BJ (cell line): Measurements from ENCODE around the gene SKIC2. TPM values are rescaled to one million over a fixed set of nuclear protein-coding genes. Genes with fewer than 3 reads are reported as not detected.
"Not testable (repeated sequence)": the region's sequence is repeated elsewhere in the genome, so short reads cannot be mapped to it uniquely, and the experiment has no call there.

Experiments used
- CTCF ChIA-PET: fragments of 350-600 bp; formaldehyde crosslinking; extraction: SDS; loops from one replicate; lab custom pipeline; 2021; ENCODE audit warnings: antibody characterized with exemption, inconsistent platforms; lab: Yijun Ruan, JAX
- POLR2A ChIA-PET: fragments of 300-600 bp; sonication (Branson Sonifier 250); formaldehyde crosslinking; extraction: SDS; loops from one replicate; lab custom pipeline; 2021; ENCODE audit warnings: antibody characterized with exemption; lab: Charles Lee
- DNase-seq: peaks from one replicate; pipeline ENCODE4 v3.0.0-alpha.2; 2011; ENCODE audit warnings: low read depth
- H3K27me3 ChIP-seq: 2 replicates; pipeline ENCODE4 v1.6.0; 2011; ENCODE audit warnings: low read length; ENCODE audit not compliant: control insufficient read depth, insufficient read depth
- H3K36me3 ChIP-seq: 2 replicates; pipeline ENCODE4 v1.5.1; 2011; ENCODE audit warnings: low read length; ENCODE audit not compliant: control insufficient read depth, insufficient read depth
- H3K4me3 ChIP-seq: 2 replicates; pipeline ENCODE4 v1.5.1; 2011; ENCODE audit warnings: low read depth, mild to moderate bottlenecking, control low read depth, low read length
- polyA plus RNA-seq: library from polyadenylated mRNA; depleted of rRNA; stranded (reverse); fragments of >200 nt; gene quantifications from 2 replicates; pipeline ENCODE4 v1.2.3, GENCODE V29; 2011
- TF ChIP-seq, protein P1 (sequence below): IDR thresholded peaks from 2 replicates; pipeline ENCODE4 v1.5.1; 2011; ENCODE audit warnings: low read depth, mild to moderate bottlenecking, control low read depth, inconsistent platforms, low read length, moderate library complexity; ENCODE audit not compliant: insufficient read depth

SKIC2 gene
- polyA plus RNA-seq, 1 experiment = 37.3 TPM

DNA sequence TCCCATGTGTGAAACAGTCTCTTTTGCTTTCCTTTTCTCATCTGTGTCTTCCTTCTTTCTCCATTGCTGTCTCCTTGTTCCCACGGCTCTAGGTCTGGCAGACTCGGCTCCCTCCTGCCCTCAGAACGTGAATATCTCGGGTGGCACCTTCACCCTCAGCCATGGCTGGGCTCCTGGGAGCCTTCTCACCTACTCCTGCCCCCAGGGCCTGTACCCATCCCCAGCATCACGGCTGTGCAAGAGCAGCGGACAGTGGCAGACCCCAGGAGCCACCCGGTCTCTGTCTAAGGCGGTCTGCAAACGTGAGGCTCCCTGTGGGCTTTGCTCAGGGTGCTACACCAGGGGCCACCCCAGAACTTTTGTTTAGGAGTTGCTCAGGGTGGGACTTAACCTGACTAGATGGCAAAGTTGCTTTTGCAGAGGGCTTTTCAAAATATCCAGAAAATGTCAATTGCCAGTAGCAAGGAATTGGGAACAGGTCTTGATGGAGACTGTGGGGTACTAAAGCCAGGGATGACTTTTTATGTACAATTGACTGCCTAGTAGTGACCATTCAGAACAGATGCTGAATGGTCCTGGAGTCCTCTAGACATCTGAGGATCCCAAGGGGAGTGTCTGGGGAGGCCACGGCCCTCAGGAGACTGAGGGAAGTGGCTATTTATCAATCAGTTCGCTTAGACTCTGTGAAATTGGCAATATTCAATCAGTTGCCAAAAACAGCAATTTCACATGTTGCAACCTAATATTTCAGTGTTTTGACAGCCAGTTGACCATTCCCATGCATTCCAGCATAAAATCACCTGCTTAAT lies 30.9 kb upstream of the SKIC2 start:
- Histone ChIP-seq H3K36me3 (no peaks in the 10 kb centered on the region), H3K4me3 (no peak overlapping the region), H3K27me3 (no peaks in the 10 kb centered on the region; the same call in 1 of the 2 replicates)
- ChIA-PET POLR2A (interaction anchor here (0.6 kb wide), 1 partner anchor 264 kb away, joined by 3 read pairs; no protein-coding TSS in a partner anchor), CTCF (no interaction called here)
- DNase-seq = no peak
- TF ChIP-seq, protein P1, sequence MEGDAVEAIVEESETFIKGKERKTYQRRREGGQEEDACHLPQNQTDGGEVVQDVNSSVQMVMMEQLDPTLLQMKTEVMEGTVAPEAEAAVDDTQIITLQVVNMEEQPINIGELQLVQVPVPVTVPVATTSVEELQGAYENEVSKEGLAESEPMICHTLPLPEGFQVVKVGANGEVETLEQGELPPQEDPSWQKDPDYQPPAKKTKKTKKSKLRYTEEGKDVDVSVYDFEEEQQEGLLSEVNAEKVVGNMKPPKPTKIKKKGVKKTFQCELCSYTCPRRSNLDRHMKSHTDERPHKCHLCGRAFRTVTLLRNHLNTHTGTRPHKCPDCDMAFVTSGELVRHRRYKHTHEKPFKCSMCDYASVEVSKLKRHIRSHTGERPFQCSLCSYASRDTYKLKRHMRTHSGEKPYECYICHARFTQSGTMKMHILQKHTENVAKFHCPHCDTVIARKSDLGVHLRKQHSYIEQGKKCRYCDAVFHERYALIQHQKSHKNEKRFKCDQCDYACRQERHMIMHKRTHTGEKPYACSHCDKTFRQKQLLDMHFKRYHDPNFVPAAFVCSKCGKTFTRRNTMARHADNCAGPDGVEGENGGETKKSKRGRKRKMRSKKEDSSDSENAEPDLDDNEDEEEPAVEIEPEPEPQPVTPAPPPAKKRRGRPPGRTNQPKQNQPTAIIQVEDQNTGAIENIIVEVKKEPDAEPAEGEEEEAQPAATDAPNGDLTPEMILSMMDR = no peak

DNA sequence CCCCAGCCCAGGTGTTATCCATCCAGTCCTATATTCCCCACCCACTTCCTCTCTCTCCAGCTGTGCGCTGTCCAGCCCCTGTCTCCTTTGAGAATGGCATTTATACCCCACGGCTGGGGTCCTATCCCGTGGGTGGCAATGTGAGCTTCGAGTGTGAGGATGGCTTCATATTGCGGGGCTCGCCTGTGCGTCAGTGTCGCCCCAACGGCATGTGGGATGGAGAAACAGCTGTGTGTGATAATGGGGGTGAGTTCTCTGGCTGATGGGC lies 30.4 kb upstream of the SKIC2 start:
- no peak overlapping the region for H3K4me3 ChIP-seq
- no peaks in the 10 kb centered on the region for H3K36me3 ChIP-seq
- no peak for DNase-seq
- TF ChIP-seq, protein P1 = no peak
- ChIA-PET POLR2A (no interaction called here), CTCF (no interaction called here)
- no peaks in the 10 kb centered on the region; the same call in 1 of the 2 replicates for H3K27me3 ChIP-seq

DNA sequence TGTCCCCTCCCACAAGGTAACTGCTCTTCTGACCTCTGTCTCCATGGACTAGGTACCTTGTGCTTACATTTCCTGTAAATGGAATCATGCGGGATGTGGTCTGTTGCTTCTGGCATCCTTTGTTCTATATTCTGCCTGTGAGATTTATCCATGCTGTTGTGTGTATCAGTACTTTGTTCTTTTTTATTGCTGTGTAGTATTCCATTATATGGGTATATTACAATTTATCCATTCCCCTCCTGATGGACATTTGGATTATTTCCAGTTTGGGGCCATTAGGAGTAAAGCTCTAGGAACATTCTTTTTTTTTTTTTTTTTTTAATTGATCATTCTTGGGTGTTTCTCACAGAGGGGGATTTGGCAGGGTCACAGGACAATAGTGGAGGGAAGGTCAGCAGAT lies 28.0 kb upstream of the SKIC2 start:
- Histone ChIP-seq H3K27me3 (no peaks in the 10 kb centered on the region; the same call in 1 of the 2 replicates), H3K36me3 (no peaks in the 10 kb centered on the region), H3K4me3 (no peak overlapping the region)
- ChIA-PET POLR2A (no interaction called here), CTCF (interaction anchor here (2.0 kb wide), 2 partner anchors 9 to 21 kb away, joined by 5 to 7 read pairs; no protein-coding TSS in a partner anchor)
- TF ChIP-seq, protein P1 = no peak
- no peak for DNase-seq

DNA sequence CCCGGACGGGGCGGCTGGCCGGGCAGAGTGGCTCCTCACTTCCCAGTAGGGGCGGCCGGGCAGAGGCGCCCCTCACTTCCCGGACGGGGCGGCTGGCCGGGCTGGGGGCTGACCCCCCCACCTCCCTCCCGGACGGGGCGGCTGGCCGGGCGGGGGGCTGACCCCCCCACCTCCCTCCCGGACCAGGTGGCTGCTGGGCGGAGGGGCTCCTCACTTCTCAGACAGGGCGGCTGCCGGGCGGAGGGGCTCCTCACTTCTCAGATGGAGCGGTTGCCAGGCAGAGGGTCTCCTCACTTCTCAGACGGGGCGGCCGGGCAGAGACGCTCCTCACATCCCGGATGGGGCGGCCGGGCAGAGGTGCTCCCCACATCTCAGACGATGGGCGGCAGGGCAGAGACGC lies 26.8 kb upstream of the SKIC2 start:
- H3K27me3 ChIP-seq, CTCF ChIA-PET, H3K36me3 ChIP-seq, H3K4me3 ChIP-seq, POLR2A ChIA-PET, DNase-seq: not testable (repeated sequence)

DNA sequence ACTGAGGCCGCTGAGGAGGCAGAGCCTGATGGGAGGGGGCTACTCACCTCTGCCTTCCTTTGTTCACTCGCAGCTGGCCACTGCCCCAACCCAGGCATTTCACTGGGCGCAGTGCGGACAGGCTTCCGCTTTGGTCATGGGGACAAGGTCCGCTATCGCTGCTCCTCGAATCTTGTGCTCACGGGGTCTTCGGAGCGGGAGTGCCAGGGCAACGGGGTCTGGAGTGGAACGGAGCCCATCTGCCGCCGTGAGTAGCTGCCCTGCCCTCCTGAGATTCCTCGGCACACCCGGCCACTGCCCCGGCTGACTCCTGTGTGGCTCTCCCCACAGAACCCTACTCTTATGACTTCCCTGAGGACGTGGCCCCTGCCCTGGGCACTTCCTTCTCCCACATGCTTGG lies 25.4 kb upstream of the SKIC2 start:
- CTCF ChIA-PET = no interaction called here
- H3K36me3 ChIP-seq = no peaks in the 10 kb centered on the region
- no peaks in the 10 kb centered on the region; the same call in 1 of the 2 replicates for H3K27me3 ChIP-seq
- no peak overlapping the region for H3K4me3 ChIP-seq
- DNase-seq = no peak
- TF ChIP-seq, protein P1 = no peak
- POLR2A ChIA-PET = no interaction called here
